HG03457 (cell line): ENCODE results near the gene C16orf95.

Experiments
- ATAC-seq: cut with Tn5 transposase; IDR thresholded peaks from one replicate; pipeline ENCODE4 v1.9.1; 2021; ENCODE audit warnings: moderate number of reproducible peaks; ENCODE audit not compliant: unreplicated experiment

C16orf95 gene

GRCh38 chr16:87319997-87320491 is 2.9 kb upstream of the C16orf95 start:
- no peak for ATAC-seq

GRCh38 chr16:87319011-87319410 is 1.8 kb upstream of the C16orf95 start:
- ATAC-seq = no peak

GRCh38 chr16:87317750-87318644 is 805 bp upstream of the C16orf95 start:
- peak; percentile 10 for ATAC-seq

- ATAC-seq = no peak
Observed at GRCh38 chr16:87316450-87316922, 706 bp downstream of the C16orf95 start.

GRCh38 chr16:87314990-87315420 is 2.2 kb downstream of the C16orf95 start:
- ATAC-seq = no peak

GRCh38 chr16:87312008-87312407 is 5.2 kb downstream of the C16orf95 start:
- ATAC-seq = no peak

GRCh38 chr16:87311387-87311786 is 5.8 kb downstream of the C16orf95 start:
- no peak for ATAC-seq

GRCh38 chr16:87310610-87311009 is 6.6 kb downstream of the C16orf95 start:
- no peak for ATAC-seq

GRCh38 chr16:87309620-87310525 is 7.3 kb downstream of the C16orf95 start:
- ATAC-seq = no peak

- no peak for ATAC-seq
Observed at GRCh38 chr16:87308826-87309225, 8.4 kb downstream of the C16orf95 start.

- no peak for ATAC-seq
Observed at GRCh38 chr16:87306516-87306915, 10.7 kb downstream of the C16orf95 start.

- ATAC-seq = no peak
Observed at GRCh38 chr16:87305505-87306391, 11.4 kb downstream of the C16orf95 start.

GRCh38 chr16:87304951-87305350 is 12.2 kb downstream of the C16orf95 start:
- ATAC-seq = no peak

- no peak for ATAC-seq
Observed at GRCh38 chr16:87303962-87304521, 13.2 kb downstream of the C16orf95 start.

GRCh38 chr16:87303431-87303930 is 13.7 kb downstream of the C16orf95 start:
- no peak for ATAC-seq

- ATAC-seq = no peak
Observed at GRCh38 chr16:87298857-87299465, 18.2 kb downstream of the C16orf95 start.

- no peak for ATAC-seq
Observed at GRCh38 chr16:87297918-87298631, 19.1 kb downstream of the C16orf95 start.

GRCh38 chr16:87297407-87297806 is 19.8 kb downstream of the C16orf95 start:
- ATAC-seq = no peak
